CD4-positive, alpha-beta T cell treated with Interferon gamma for 1 hour (primary cell): ENCODE measurements around the gene FILIP1L.

ENCODE experiments used
- DNase-seq: peaks from one replicate; pipeline ENCODE4 v3.0.0-alpha.2; 2020

FILIP1L gene

DNA sequence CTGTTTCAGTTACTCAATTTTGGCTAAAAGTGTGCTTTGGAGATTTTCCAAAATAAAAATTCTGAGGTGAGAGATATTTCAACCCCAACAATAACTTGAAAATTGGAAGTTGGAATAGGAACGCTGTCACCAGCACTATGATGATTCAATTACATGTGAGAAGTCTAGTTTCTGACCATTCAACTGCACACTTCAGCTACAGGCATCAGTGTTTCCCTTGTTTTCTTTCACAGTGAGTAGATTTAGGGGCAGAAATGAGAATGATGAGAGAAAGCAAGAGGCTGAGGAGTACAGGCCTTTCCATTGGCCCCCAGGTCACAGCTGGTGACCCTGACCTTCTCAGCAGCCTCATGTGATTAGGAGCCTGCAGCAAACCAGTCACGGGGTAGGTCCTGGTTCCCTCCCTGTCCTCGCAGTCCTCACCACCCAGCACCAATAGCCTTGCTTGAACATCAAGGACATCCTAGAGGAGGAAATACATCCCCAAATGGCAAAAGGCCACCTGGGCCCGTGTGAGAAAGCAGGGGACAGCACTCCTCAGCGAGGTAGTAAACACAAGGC, 10.0 kb upstream of the FILIP1L start:
- no peak for DNase-seq

DNA sequence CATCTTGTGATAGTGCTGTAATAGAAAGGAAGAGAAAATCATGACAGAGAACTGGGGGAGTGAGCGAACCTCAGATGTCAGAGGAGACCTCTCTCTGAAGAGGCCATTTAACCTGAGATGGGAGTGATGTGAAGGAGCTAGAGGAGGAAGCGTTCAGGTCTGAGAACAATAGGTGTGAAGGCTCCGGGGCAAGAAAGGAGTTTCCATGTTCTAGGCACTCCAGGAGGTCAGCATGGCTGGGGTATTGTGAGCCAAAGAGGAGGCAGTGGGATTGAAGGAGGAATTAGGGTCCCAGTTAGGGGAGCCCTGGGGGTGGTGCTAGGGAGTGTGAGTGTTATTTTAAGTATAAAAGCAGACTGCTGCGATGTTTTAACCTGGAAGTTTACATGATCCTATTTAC, 8.8 kb upstream of the FILIP1L start:
- DNase-seq, result no peak

DNA sequence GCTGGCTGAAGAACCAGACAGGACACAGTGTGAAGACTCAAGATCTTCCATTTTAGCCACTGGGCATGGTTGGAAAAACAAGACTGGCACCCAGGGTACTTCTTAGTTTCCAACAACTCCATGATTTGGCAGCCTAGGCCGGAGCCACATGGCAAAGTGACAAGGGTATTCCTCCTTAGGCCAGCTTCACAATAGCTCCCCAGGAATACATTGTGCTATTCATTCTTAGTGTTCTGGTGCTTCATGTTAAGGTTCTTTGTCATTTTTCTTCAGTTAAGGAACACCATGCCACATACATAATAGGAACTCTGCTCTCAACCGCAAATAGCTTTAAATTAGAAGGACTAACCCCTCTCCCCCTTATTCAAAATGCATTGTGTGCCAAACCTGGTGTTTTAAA, 8.0 kb upstream of the FILIP1L start:
- DNase-seq, result no peak

DNA sequence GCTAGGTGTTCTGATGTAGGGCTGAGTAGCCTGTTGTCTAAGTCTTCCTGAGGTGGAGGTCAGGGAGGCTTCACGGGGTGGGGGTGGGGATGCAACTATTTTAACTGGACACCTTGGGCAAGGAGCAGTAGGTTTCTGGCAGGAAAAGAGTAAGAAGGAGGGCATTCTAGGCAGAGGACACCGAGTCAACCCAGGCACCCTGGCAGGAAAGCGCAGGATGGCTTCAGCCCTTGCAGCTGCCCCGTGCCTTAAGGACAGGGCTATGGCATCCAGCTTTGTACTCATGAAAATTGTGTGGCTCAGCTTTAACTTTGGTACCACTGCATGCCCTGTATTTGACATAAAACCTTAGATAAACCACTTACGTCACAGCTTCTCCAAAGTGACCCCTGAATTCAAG, 6.4 kb upstream of the FILIP1L start:
- no peak for DNase-seq

DNA sequence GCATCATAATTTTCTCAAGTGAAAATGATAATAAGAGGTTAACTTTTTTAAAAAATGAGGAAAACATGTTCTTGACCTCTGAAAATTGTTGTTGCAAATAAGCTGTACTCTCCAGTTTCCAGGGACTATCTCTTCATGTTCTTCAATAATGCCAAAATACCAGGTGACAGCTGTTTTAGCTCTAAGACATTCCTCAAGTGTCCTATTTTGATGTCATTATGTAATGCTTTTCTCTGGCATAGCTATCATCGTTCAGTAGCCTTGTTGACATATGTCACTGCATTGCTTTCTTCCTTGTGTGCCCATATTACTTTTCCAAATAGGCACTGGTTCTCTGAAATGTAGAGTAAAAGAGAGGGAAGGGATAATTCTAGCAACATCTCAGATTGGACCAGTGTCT, 5.7 kb upstream of the FILIP1L start:
- DNase-seq, result no peak

DNA sequence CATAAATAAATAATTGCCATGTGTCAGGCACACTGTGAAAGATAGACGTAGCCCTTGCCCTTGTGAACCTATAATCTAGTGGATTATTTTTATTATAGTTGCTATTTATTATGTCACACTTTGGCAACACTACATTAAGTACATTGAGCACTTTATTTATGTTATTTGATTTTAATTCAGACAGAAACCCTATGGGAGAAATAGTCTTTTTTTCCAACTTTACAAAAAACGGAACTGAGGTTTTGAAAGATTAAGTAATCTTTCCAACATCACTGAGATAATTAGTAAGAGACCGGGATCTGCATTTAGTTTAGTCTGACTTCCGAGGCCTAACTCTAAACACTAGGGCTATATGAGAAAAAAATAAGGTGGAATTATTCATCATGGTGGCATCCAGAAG, 2.8 kb upstream of the FILIP1L start:
- DNase-seq, result no peak

DNA sequence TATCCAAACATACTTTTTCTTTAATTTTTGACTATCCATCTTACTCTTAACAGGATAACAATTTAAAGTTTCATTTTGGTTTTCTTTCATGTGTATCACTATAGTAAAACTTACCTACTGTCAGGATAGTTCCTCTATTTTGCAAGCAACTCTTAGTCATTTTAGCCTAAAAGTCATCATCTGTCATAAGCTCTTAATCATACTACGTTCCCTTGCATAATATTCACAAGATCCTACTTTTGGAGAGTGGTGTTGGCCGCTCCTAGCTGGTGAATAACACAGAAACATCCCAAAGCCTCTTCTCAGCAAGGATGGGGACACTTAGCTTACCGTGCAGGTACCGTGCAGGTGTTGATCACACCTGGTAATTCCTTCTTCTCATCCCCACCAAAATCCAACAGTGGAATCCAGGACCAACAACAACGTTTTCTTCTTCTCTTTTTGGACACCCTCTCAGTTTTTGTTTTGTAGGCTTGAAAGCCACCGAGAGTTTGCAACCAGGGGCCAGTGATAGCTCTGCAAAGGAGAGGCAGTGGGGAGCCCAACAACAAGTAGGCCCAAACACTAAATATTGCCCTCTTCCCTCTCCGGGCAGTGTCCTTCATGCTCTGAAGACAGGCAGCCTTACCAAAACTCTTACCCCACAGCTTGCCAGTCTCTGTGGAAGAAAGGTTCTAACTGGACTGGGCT, 433 bp downstream of the FILIP1L start:
- DNase-seq, result no peak

DNA sequence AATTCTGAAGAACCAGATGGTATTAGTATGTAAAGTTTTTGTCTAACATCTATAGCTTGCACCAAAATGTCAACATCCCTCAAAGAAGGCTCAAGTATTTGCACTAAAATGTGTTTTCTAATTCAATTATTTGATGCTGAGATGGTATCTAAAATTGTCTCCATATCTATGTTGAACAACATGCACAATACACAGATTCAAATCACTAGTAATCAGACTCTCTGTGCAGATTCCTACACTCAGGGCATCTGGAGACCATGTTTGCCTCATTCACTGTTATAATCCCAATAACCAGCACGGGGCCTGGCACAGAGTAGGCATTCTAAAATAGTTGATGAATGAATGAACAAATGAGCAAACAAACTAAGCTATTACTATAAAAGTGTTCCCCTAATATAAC, 2.6 kb downstream of the FILIP1L start:
- DNase-seq, result no peak

DNA sequence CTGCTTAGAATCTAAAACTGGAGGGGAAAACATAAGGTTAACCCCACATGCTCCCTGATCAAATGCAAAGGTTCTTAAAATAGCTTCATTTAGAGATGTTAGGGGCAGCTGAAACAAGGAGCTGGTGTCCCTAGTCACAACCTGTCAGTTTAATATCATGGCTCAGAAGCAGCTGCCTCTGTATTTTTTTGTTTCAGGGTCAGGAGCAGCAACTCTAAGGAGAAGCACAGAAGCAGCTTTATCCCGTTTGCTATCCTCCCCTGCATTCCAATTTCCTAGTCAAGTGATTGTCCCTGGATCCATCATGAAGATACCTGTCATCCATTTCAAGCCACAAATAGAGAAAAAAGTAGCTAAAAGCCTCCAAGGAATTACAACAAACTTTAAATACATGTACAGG, 4.1 kb downstream of the FILIP1L start:
- DNase-seq, result no peak

DNA sequence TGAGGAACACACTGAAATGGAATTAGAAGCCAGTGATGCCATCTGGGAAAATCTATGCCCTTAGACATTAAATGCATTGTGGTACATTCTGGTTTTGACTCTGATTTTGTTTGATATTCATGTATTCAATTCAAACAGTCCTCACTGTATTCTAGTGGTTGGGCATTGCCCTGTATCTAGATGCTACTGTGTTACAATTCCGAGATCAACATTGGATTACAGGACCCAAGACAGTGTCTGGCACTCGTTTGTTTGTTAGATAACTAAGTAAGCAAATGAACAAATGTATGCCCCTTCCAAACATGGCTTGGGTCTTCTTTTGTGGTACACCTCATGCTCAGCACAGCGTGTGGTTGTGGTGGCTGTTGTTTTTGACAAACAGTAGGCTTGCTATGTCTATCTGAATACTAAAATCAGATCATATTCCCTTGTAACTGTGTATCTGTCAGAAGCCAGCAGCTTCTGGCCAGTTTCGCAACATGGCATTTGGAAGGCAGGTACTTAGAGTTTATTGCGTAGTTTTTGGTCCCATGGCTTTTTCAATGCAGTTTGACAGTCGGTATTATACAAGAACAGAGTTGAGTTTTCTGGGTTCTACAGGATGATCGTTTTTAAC, 5.7 kb downstream of the FILIP1L start:
- DNase-seq, result no peak

DNA sequence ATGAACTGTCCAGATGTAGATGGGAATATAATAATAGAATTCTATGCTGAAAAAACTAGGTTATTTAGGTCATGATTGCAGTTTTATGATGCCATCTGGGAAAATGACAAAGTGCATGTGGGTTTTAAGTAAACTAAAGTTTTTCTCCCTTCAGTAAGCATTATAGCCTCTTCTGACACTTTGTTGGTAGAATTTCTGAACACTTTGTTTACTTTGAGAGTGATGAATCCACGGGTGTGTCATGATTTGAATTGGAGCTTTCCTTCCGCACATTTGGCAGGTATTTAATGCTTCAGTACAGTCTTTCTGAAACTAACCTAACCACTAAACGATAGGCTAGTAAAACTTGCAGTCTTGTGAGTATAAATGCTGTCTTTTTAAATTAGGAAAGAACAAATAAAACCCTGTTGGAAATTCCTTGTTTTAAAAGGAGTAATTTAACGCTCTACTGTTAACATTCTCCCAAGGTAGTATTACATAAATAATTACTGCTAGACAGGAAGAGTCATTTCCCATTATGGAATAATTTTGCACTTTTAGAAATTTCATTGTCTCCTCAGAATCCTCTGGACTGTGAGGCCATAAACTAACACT, 7.0 kb downstream of the FILIP1L start:
- no peak for DNase-seq

DNA sequence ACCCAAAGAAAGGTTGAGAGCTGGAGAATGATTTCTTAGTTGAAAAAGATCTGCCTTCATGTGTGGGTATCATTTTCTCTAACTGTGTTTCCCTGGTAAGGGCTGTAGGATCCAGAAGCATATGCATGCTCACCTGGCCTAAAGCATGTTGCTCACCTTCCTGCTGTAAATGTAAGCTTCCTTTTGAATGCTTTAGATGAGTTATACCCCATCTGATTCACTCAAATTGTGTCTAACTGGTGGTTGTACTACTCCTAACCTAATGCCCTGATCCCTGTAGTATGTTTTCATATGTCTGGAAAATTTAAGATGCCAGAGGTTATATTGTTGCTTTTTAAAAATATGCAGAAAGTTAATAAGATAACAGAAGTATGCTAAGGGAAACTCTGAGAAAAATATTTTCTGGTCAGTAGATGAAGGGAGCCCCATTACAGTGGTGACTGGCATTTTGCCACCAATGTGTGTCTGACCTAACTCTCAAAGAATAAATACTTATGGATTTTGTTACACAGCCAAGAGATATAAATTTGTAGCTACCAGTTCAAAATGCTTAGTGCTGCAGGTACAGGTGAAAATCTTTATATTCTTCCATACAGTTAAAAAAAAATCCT, 7.7 kb downstream of the FILIP1L start:
- no peak for DNase-seq

DNA sequence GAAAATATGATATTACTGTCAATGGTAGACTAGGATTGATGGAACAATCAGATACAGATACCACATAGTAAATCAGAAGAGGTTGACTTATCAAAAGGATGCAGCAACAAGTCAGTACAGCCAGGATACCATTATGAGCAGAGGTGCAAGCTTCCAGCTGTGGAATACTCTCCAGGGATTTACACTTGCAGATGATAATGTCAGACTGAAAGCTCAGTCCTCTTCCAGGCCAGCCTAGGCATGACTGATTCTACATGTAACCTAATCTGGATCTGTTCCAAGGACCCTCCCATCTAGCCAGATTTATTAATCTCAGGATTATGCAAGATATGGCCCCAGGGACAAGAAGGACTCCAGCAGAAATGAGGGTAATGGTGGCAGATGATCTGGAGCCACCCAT, 8.2 kb downstream of the FILIP1L start:
- DNase-seq, result no peak

DNA sequence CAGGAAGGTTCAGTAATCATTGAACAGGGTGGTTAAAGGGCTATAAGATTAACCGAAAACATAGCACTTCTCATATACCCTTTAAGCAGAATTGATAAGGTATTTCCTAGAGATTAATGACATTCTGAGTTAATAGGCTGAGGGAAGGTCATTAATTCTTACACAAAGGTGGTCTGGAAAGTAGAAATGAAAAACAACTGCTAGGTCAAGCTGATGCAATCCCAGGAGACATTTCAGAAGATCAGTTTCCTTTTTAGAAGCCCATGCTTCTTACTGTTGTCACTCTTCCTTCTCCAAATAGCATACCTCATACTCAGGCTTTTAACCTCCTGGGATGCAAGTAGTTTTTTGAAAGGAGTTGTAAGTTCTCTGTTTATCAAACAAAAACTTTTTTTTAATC, 8.8 kb downstream of the FILIP1L start:
- DNase-seq, result no peak

DNA sequence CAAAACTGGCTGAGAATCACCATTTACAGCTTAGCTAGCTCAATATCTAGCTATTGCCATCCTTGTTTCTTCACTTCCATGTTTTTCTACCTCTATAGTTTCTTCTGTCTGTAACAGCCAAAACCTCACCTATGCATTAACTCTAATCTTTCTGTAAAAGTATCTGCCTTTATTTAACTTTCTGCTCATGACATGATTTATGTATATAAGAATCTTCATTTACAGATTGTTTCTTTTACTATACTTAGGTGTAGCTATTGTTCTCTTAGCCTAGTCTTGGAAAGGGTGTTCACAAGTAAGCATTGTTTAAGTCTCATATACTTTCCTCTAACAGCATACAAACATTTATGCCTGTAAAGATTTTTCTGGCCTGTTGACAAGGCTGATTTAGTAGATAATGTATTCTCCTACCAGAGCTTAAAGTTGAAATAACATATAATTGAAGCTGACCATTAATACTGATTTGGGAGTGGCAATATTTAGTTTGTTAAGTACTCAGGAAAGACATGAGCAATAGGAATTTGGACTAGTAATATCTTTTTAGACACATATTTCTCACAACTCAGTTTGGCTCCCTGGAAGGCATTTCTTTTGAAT, 9.4 kb downstream of the FILIP1L start:
- DNase-seq, result no peak

DNA sequence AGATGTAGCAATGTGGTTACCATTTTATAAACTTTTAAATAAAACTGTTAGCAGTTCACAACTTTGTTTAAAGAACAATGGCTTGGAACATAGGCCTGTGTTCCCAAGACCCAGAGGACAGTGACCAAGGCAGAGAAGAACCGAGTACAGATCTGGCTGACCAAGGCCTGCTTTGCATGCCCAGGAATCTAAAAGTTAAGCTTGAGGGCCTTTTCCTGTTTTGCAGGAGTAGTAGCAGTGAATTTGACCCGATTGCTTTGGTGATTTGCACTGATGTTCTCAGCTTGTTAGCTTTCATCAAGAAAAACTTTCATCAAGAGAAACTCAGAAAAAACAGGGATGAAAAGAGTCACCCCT, 9.9 kb downstream of the FILIP1L start:
- DNase-seq, result no peak

DNA sequence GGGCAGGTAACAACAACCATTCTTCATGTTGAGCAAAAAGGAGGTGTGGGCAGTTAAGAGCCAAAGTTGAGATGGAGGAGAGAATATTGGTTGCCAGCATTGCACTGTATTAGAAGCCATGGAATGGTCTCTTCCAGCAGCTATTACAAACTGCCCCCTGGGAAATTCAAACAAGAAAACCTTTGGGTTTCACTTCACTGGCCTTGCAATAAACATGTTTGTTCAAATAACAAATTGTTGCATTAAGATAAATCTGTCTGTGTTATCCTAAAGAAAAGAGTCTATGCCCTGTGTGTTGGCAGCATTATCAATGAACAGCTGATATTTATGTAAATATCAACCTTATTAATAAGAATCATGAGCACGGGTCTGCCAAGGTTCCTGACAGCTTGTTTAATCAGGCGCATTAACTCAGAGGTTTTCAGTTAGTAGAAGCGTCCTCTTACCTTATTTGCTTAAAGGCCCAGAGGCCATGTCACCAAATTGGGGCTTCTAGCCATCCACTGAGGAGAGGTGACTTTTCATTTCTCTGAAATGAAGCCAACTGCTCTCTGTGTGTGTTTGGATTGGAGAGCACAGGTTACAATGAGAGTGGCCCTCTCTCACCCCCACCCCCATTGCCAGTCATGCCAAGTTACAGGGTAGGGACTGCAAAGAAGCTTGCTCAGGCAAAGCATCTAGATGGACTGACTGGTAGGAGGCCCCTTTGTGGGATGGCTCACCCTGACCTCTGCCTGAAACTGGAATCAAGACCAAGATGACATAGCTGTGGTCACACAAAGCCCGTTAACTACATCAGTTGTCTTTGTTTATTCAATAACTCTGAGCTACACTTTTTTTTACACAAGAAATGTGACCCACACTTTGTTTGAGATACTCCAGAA, 10.5 kb downstream of the FILIP1L start:
- no peak for DNase-seq

DNA sequence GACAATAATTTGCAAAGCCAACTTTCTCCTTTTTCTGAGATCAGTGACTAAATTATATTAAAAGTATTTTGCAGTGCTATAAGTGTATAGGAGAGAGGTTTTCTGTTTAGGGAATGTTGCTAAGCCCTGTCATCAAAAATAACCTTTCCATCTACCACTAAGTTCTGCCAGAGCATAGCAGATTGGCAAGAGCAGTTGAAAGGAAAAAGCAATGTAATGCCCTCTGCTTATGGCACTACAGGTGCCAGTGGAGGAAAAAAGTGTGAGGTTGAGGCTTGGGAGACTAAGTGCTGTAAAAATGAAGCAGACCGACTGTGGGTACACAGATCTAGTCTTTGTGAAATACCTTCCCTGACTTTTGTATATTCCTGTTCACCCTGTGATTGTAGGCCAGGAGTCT, 11.5 kb downstream of the FILIP1L start:
- no peak for DNase-seq

DNA sequence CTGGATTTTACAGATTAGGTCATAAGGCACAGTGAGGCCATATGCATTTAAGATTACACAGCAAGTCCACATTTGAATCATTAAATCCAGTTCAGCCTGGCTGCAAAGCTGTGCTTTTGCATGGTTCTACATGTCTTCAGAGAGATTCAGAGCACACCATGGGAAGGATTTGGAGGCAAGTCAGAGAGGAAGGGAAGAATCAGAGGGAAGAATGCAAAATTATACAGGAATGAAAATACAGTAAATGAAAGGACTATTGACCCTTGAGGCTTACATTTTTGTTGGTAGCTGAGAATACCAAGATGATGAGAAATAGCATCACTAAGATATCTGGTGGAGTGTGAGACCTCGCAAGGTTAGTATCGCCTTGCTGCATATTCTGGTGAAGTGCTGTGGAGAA, 13.9 kb downstream of the FILIP1L start:
- DNase-seq, result no peak

DNA sequence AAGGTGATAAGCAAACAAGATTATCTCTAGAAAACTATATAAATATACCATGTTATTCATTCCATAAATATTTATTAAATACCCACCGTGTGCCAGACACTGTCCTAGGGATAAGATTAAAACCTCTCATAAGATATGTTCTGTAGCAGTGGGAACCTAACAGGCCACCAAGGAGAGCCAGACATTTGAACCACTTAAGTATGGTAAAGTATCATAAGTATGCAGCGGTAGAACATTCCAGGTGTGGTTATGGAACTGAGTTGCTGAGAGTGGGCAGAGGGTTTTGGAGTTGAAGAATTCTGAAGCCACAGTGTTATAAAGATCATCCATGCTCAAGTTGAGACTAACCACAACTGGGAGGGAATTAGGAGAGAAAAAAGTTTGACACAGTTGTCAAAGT, 14.7 kb downstream of the FILIP1L start:
- no peak for DNase-seq

DNA sequence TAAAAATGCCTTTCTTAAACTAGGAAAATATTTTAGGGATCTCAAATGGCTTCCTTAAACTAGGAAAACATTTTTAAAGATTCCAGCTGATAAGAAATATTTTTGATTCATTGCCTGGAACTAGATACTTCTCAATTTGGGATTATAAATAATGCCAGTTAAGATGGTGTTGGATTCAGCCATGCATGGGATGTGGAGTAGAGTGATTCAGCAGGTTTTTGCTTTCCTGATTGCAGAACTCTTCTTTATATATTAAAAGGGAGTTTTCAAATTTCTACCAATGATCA, 15.6 kb downstream of the FILIP1L start:
- no peak for DNase-seq

DNA sequence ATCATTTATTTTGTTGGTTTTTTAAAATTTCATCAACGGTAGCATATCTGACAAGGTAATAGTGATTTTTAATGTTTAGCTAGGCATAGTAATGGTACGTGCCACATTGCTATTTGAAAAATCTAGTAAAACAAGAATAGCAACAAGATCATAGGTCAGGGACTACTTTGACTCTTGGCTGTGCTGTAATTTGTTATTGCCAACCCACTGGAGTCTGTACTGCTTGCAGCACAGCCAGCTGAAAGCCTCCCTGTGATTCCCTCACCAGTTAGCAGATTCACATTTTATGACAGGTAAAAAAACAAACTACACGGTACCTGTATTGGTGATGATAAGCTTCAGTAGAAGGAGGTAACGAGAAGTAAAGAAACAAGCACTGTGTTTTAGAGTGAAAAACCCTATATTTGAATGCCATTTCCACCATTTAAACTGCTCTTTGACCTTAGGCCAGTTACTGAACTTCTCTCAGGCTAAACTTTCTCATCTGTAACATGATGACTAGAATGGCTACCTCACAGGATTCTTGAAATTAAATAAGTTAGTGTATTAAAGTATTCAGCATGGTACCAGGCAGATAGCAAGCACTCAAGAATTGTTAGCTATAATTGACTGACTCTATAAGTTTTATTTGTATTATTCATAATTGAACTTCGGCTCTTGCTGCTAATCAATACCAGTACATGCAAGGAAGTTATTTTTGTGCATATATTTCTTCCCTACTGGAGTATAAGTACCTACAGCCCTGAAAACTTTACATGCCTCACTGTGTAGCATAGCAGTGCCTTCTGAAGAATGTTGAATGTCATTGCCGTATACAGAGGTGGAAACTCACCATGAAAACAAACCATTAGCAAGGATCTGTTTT, 16.1 kb downstream of the FILIP1L start:
- no peak for DNase-seq
